Stimulated activated naive CD8-positive, alpha-beta T cell treated with anti-CD3 and anti-CD28 coated beads, Interleukin-15, Interleukin-2, amounts not matched to agents 100 U/mL and 50 U/mL, for 24 hours (primary cell): ENCODE measurements around the gene FZD8.

Experiments used
- ATAC-seq: fragments of 150-1000 bp; cut with Tn5 transposase; one replicate; pipeline ENCODE4 v1.10.0; 2021
- DNase-seq: peaks from one replicate; pipeline ENCODE4 v3.0.0; 2021

Gene FZD8

DNA sequence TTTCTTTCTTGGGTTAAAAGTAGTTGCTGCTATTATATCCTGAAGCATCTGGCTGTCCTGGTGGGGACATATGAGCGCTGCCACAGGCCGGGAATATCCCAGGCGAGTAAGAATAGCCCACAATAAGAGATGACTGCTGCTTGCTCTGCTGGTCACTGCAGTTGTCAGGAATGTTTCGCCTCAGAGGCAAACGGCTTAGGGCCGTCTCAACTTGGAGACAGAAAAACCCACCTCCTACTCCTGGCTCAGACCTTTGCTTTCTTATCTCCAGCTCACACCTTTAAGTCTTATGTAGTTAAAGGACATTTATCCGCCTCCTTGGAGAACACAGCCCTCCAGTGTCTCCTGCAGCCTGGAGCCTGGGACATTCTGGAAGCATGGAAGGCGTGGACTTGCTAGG, 36.9 kb downstream of the FZD8 start, which contains the start of gene GJD4:
Gene GJD4 (plus strand): TSS at position 151 of the 400 bp plus-strand sequence. CDS start 227 bp downstream, at position 378.
- no peak for ATAC-seq

DNA sequence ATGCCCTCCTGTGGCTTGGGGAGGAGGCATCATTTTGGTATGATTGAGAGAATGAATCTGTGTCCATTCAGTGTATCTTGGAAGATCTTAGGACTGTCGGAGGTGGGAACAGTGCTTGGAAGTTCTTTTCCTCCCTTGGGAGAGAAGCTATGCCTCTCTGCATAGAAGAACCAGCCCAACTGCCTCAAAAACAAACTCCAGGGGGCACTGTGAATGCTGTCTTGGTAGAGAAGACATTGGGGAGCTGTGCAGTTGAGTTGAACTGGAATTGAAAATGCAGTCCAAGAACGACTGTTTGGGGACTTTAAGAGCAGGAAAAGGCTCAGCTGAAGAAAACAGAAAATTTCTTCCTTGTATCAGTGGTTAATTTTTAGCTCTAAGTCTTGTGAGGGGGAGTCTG, 41.9 kb downstream of the FZD8 start:
- ATAC-seq (no peak), DNase-seq (no peak)

More for the DNA sequence above, 36.9 kb downstream of the FZD8 start, which contains the start of gene GJD4:
- DNase-seq: no peak

GRCh38 chr10:35598379-35598778, 43.7 kb downstream of the FZD8 start:
- no peak for ATAC-seq
- DNase-seq: no peak

DNA sequence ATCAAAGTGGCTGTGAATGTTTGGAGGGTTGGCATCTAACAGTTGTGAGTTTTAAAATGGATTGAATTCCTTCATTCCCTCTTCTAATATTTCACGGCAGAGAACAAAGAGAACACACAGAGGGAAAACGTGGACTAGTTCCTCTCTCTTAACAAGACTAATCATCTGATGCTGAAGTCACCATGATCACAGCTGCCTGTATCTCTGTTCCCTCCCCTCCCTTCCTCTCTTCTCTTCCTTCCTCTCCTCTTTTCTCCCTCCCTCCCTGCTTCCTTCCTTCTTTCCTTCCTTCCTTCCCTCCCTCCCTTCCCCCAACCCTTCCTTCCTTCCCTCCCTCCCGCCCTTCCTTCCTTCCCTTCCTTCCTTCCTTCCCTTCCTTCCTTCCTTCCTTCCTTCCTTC, 47.0 kb downstream of the FZD8 start:
- no peak for ATAC-seq
- DNase-seq: no peak

DNA sequence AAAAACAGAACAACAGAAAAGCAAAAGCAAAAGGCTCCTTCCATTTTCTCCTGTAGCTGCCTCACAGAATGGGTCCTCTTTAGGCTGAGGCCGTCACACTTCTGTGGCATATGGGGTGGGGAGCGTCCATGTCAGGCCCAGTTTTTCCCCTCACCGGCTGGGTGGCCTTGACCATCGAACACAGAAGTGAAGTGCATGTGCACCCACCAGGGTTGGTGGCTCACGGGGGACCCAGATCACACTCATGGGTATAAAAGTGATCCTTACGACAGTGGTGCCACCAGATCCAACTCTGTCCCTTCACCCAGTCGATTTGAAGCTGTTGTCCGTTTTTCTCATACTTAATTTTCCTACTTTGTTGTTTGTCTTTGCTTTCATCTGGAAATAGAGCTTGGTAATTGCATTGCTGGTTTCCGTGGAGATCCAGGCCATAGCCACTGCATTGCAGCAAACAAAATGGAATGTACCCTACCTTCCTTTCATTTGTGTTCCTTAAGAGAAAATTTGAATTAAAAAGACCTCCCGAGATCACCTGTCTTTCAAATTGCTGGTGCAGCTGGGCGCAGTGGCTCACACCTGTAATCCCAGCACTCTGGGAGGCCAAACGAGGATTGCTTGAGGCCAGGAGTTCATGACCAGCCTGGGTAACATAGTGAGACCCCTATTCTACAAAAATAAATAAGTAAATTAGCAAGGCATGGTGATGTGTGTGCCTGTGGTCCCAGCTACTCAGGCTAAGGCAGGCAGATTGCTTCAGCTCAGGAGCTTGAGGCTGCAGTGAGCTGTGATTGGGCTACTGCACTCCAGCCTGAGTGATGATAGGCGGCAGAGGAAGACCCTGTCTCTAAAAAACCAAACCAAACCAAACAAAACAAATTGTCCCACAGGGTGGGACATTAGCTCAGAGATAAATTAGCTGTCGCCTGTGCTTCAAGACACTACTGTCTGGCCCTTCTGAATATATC, 47.7 kb downstream of the FZD8 start:
- no peak for ATAC-seq
- no peak for DNase-seq

- no peak for DNase-seq
- ATAC-seq: no peak
Observed at GRCh38 chr10:35592441-35592840, 49.7 kb downstream of the FZD8 start.

- ATAC-seq: no peak
- no peak for DNase-seq
Observed at GRCh38 chr10:35588836-35589235, 53.3 kb downstream of the FZD8 start.
